Endothelial cell of umbilical vein (primary cell): ENCODE data around the gene HS3ST3A1. TPM values are rescaled to one million over a fixed set of nuclear protein-coding genes. Genes with fewer than 3 reads are reported as not detected.

Experiments used
- BruUV-seq: library from RNA; stranded (reverse); fragments of 400-500 nt; replicated peaks from 2 replicates; lab custom pipeline; 2021; lab: Mats Ljungman, UMichigan
- CTCF ChIA-PET: fragments of 300-600, 350-600 bp; sonication (Branson Sonifier 250); formaldehyde crosslinking; loops from one replicate; lab custom pipeline; 2021; ENCODE audit warnings: antibody characterized with exemption, inconsistent platforms; lab: Charles Lee
- POLR2A ChIA-PET: fragments of 300-600, 350-600 bp; sonication (Branson Sonifier 250); formaldehyde crosslinking; loops from one replicate; lab custom pipeline; 2021; ENCODE audit warnings: antibody characterized with exemption, inconsistent platforms; lab: Charles Lee
- DNase-seq: peaks from one replicate; pipeline ENCODE4 v3.0.0-alpha.2; 2011; ENCODE audit warnings: low read depth, low spot score
- FAIRE-seq: peaks from 2 replicates; lab custom pipeline; 2011; peaks lifted over from hg19 to GRCh38; lab: Jason Lieb, UNC
- H2AFZ ChIP-seq: 2 replicates; pipeline ENCODE4 v1.6.0; 2012; ENCODE audit warnings: low read depth, low read length, control low read depth, inconsistent platforms
- H3K27ac ChIP-seq: 2 replicates; pipeline ENCODE4 v1.5.1; 2011; ENCODE audit warnings: low read depth, mild to moderate bottlenecking, control low read depth, low read length, moderate library complexity; ENCODE audit not compliant: insufficient read depth
- H3K27me3 ChIP-seq, 2 experiments: 2 replicates each; pipeline versions ENCODE4 v1.6.0 to v1.6.1; 2011; ENCODE audit warnings: low read length in 2 of 2, mixed read lengths in 1 of 2; ENCODE audit not compliant: control insufficient read depth in 2 of 2, insufficient read depth in 2 of 2
- H3K36me3 ChIP-seq, 2 experiments: 2 replicates in 1 of 2; 3 replicates in 1 of 2; pipeline ENCODE4 v1.5.1; 2011; ENCODE audit warnings: low read length in 2 of 2, mild to moderate bottlenecking in 1 of 2, moderate library complexity in 1 of 2; ENCODE audit not compliant: control insufficient read depth in 2 of 2, insufficient read depth in 2 of 2; ENCODE audit errors: extremely low read depth in 1 of 2
- H3K4me1 ChIP-seq: 3 replicates; pipeline ENCODE4 v1.5.1; 2011; ENCODE audit warnings: mild to moderate bottlenecking, low read length; ENCODE audit not compliant: control insufficient read depth, insufficient read depth; ENCODE audit errors: extremely low read depth
- H3K4me2 ChIP-seq: 2 replicates; pipeline ENCODE4 v1.6.1; 2011; ENCODE audit warnings: low read length, control low read depth, mixed read lengths; ENCODE audit not compliant: insufficient read depth
- H3K4me3 ChIP-seq, 3 experiments: fragments of 200-600 bp in 1 of 3; sonication (generic), shearing (Covaris generic) in 1 of 3; replicated peaks in 1 of 3; 2 replicates each; pipeline ENCODE4 v1.5.1; 2011 to 2016; ENCODE audit warnings: control low read depth in 3 of 3, low read length in 3 of 3, mild to moderate bottlenecking in 2 of 3, inconsistent platforms in 1 of 3, low read depth in 1 of 3, moderate library complexity in 1 of 3; ENCODE audit not compliant: insufficient read depth in 1 of 3
- H3K79me2 ChIP-seq: 2 replicates; pipeline ENCODE4 v1.6.0; 2012; ENCODE audit warnings: low read length, inconsistent platforms; ENCODE audit not compliant: control insufficient read depth, insufficient read depth
- H3K9ac ChIP-seq: replicated peaks from 2 replicates; pipeline ENCODE3; 2011; ENCODE audit warnings: low read length, control low read depth; ENCODE audit not compliant: insufficient read depth; ENCODE audit errors: extremely low read depth
- H3K9me1 ChIP-seq: replicated peaks from 3 replicates; pipeline ENCODE4 v1.6.0; 2011; ENCODE audit warnings: mild to moderate bottlenecking, low read length; ENCODE audit not compliant: control insufficient read depth, insufficient read depth; ENCODE audit errors: extremely low read depth
- H3K9me3 ChIP-seq: replicated peaks from 2 replicates; pipeline ENCODE4 v1.5.1; 2012; ENCODE audit warnings: low read length, inconsistent platforms; ENCODE audit not compliant: control insufficient read depth, insufficient read depth
- H4K20me1 ChIP-seq: replicated peaks from 2 replicates; pipeline ENCODE3; 2011; ENCODE audit warnings: mild to moderate bottlenecking, low read length; ENCODE audit not compliant: control insufficient read depth, insufficient read depth; ENCODE audit errors: extremely low read depth
- EZH2 ChIP-seq: IDR thresholded peaks from 2 replicates; pipeline ENCODE4 v1.6.1; 2012; ENCODE audit warnings: borderline replicate concordance, low read depth, mild to moderate bottlenecking, moderate library complexity, low read length, inconsistent platforms; ENCODE audit not compliant: severe bottlenecking
- FOS ChIP-seq: IDR thresholded peaks from 2 replicates; pipeline ENCODE4 v1.6.1; 2011; ENCODE audit warnings: mild to moderate bottlenecking, low read length, moderate library complexity, borderline replicate concordance; ENCODE audit not compliant: insufficient read depth
- GATA2 ChIP-seq: IDR thresholded peaks from 2 replicates; pipeline ENCODE4 v1.7.0; 2011; ENCODE audit warnings: low read depth, mild to moderate bottlenecking, moderate library complexity, mixed read lengths, low read length; ENCODE audit not compliant: insufficient read length, insufficient read depth
- JUN ChIP-seq: IDR thresholded peaks from 2 replicates; pipeline ENCODE4 v1.6.1; 2011; ENCODE audit warnings: borderline replicate concordance, low read depth; ENCODE audit not compliant: insufficient read length, insufficient read depth
- dilution Hi-C: fragments of 300-500 bp; cut with MboI; formaldehyde crosslinking; loops from one replicate; pipeline ENCODE4 v1.15.0; 2019; ENCODE audit warnings: low sequenced_read_pairs; ENCODE audit not compliant: extremely low pct_ligation_motif_present
- intact Hi-C: fragments of 100-400 bp; cut with micrococcal nuclease; formaldehyde crosslinking; loops from one replicate; pipeline ENCODE4 v1.10.0; 2022
- polyA plus RNA-seq, 4 experiments: library from polyadenylated mRNA; depleted of rRNA in 3 of 4; stranded (reverse) in 3 of 4; unstranded in 1 of 4; fragments of >200 nt; gene quantifications; 2 replicates each; pipeline versions ENCODE4 v1.2.1 to v1.2.3, GENCODE V29; 2011 to 2012; ENCODE audit warnings: missing spikeins in 1 of 4
- total RNA-seq: library from RNA; stranded (reverse); gene quantifications from 2 replicates; pipeline ENCODE4 v1.2.3, GENCODE V29; 2021

HS3ST3A1 gene
- total and polyA plus RNA-seq, 2 donors (not counting 3 experiments of a cell fraction or from before 2014, with no cell fraction given), result not detected

GRCh38 chr17:13560935-13561334 lies 40.8 kb downstream of the HS3ST3A1 start:
- H4K20me1 ChIP-seq, result no peaks in the 10 kb centered on the region
- no TSS peak for BruUV-seq
- no peak for TF ChIP-seq FOS
- no peak for TF ChIP-seq EZH2
- no peak for TF ChIP-seq JUN
- no peak overlapping the region for H2AFZ ChIP-seq
- dilution Hi-C loops (no loop called here), intact Hi-C loops (no loop called here)
- ChIA-PET POLR2A (no interaction called here), CTCF (no interaction called here)
- H3K36me3 ChIP-seq, result no peaks in the 10 kb centered on the region
- no peak overlapping the region for H3K4me3 ChIP-seq
- H3K9ac ChIP-seq, result no peak overlapping the region
- H3K79me2 ChIP-seq, result no peaks in the 10 kb centered on the region
- FAIRE-seq (no peak), DNase-seq (no peak)
- no peaks in the 10 kb centered on the region for H3K9me1 ChIP-seq
- no peak overlapping the region for H3K4me2 ChIP-seq
- H3K4me1 ChIP-seq, result no peaks in the 10 kb centered on the region
- H3K27ac ChIP-seq, result no peak overlapping the region
- H3K9me3 ChIP-seq, result no peaks in the 10 kb centered on the region
- no peaks in the 10 kb centered on the region for H3K27me3 ChIP-seq

- H3K9me1 ChIP-seq, result no peaks in the 10 kb centered on the region
- no peak overlapping the region for H3K27ac ChIP-seq
- no peaks in the 10 kb centered on the region for H3K79me2 ChIP-seq
- H3K4me1 ChIP-seq, result no peaks in the 10 kb centered on the region
- no peaks in the 10 kb centered on the region for H3K9me3 ChIP-seq
- H4K20me1 ChIP-seq, result no peaks in the 10 kb centered on the region
- DNase-seq (no peak), FAIRE-seq (no peak)
- dilution Hi-C loops (no loop called here), intact Hi-C loops (no loop called here)
- no peak overlapping the region for H3K4me3 ChIP-seq
- no peak overlapping the region for H2AFZ ChIP-seq
- TF ChIP-seq GATA2, result no peak
- no peaks in the 10 kb centered on the region for H3K36me3 ChIP-seq
- CTCF ChIA-PET, result no interaction called here
- no peak overlapping the region for H3K4me2 ChIP-seq
- POLR2A ChIA-PET, result no interaction called here
- no peak overlapping the region for H3K9ac ChIP-seq
- BruUV-seq, result no TSS peak
- H3K27me3 ChIP-seq, result no peaks in the 10 kb centered on the region
These were observed 43.1 kb downstream of the HS3ST3A1 start for GRCh38 chr17:13558588-13558987.
